ENCODE measurements around the gene SH3GL1. TPM values are rescaled to one million over a fixed set of nuclear protein-coding genes. Genes with fewer than 3 reads are reported as not detected.

Gene SH3GL1
- total and polyA plus RNA-seq, 2 donors from 2014 or later, result 34.8 to 52.7 TPM

DNA sequence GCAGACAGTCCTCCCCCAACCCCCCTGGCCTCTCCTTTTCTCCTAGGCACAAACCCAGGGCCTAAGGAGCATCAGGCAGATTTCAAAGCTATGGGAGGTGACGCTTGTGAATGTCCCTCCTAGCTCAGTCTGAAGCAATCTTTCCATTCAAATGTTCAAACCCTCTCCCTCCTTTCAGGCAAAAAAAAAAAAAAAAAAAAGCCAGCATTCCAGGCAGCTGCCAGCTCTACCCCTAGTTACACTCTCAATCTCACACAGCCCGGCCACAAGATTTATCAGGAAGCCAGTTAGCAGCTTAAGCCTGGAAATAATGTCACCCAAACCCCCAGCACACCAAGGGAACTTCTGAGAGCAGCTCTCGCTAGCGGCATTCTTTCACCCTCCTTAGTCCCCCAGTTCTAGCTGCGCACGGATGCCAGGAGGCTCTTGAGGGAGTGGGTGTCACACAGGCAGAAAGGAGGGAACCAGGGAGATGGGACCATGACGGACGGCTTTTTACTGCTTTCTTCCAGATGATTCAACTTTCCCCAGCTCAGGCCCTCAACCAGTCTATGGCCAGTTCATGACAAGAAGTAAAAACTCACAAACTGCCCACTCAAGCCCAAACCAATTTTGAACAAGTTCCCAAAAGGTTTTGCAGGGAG lies 6.3 kb downstream of the SH3GL1 start:
- FAIRE-seq (no peak), DNase-seq (peak in 1 of 5 donors; percentile 25)
- Histone ChIP-seq H3K9me3 (ENCODE audit: control insufficient read depth in 2 of 3, insufficient read depth in 1 of 3, low read length in 3 of 3) (no peaks in the 10 kb centered on the region), H3K4me1 (ENCODE audit: control insufficient read depth in 2 of 3, insufficient read depth in 2 of 3, low read depth in 1 of 3, low read length in 3 of 3) (peaks cover 4 to 53% (median 37%) of the 10 kb centered on the region in 3 donors), H3K36me3 (ENCODE audit: control insufficient read depth in 2 of 3, insufficient read depth in 3 of 3, low read length in 3 of 3) (peaks cover 2 to 18% (median 3%) of the 10 kb centered on the region in 3 donors), H3K27ac (ENCODE audit: low read depth in 2 of 2, low read length in 2 of 2) (no peak overlapping the region), H3K27me3 (ENCODE audit: control insufficient read depth, insufficient read depth, low read length) (no peaks in the 10 kb centered on the region), H3K9ac (ENCODE audit: low read length in 3 of 3) (peak overlapping the region in 1 of 3 donors; percentile 46), H3K4me3 (ENCODE audit: low read length in 3 of 3) (no peak overlapping the region)
- intact Hi-C loops (cut with DNase I), result no loop called here
- TF ChIP-seq, protein P1, sequence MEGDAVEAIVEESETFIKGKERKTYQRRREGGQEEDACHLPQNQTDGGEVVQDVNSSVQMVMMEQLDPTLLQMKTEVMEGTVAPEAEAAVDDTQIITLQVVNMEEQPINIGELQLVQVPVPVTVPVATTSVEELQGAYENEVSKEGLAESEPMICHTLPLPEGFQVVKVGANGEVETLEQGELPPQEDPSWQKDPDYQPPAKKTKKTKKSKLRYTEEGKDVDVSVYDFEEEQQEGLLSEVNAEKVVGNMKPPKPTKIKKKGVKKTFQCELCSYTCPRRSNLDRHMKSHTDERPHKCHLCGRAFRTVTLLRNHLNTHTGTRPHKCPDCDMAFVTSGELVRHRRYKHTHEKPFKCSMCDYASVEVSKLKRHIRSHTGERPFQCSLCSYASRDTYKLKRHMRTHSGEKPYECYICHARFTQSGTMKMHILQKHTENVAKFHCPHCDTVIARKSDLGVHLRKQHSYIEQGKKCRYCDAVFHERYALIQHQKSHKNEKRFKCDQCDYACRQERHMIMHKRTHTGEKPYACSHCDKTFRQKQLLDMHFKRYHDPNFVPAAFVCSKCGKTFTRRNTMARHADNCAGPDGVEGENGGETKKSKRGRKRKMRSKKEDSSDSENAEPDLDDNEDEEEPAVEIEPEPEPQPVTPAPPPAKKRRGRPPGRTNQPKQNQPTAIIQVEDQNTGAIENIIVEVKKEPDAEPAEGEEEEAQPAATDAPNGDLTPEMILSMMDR (IDR thresholded peaks at IDR 0.05; ENCODE audit: borderline replicate concordance, extremely low read depth, insufficient read depth), result no peak

DNA sequence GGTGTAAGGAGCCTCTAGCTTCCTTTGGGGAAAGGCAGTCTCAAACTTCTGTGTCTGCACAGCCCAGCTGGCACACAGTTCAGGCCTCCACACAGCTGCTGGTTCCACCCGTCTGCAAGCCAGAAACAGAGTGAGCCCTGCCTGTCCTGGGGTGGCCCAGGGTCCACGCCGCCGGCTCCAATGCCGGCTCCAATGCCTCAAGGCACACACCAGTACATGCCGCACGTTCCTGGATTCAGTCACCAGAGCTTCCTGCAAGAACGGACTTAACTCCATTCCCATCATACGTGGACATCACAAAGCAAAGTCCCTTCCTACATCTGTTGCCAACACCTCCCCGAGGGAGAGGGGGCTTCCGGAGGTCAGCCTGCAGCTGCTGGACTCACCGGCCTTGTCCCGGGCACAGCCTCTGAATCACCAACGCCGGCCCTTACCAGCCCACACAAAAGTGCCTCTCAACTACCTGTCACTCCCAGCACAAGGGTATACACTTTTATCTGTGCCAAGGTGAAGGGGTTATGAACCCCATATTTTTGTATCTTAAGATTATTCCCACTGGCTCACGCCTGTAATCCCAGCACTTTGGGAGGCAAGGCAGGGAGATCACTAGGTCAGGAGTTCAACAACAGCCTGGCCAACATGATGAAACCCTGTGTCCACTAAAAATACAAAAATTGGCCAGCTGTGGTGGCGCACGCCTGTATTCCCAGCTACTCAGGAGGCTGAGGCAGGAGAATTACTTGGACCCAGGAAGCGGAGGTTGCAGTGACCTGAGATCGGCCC lies 8.5 kb downstream of the SH3GL1 start:
- intact Hi-C loops (cut with DNase I), result no loop called here
- Histone ChIP-seq H3K9me3 (ENCODE audit: control insufficient read depth in 2 of 3, insufficient read depth in 1 of 3, low read length in 3 of 3) (no peaks in the 10 kb centered on the region), H3K27ac (ENCODE audit: low read depth in 2 of 2, low read length in 2 of 2) (peak overlapping the region; percentile 84 to 90), H3K9ac (ENCODE audit: low read length in 3 of 3) (peak overlapping the region in 1 of 3 donors; percentile 67), H3K4me3 (ENCODE audit: low read length in 3 of 3) (peak overlapping the region in 1 of 3 donors; percentile 8), H3K4me1 (ENCODE audit: control insufficient read depth in 2 of 3, insufficient read depth in 2 of 3, low read depth in 1 of 3, low read length in 3 of 3) (peaks cover 4 to 45% (median 41%) of the 10 kb centered on the region in 3 donors), H3K27me3 (ENCODE audit: control insufficient read depth, insufficient read depth, low read length) (no peaks in the 10 kb centered on the region), H3K36me3 (ENCODE audit: control insufficient read depth in 2 of 3, insufficient read depth in 3 of 3, low read length in 3 of 3) (peaks cover 2 to 17% (median 3%) of the 10 kb centered on the region in 3 donors)
- FAIRE-seq (no peak), DNase-seq (peak in 4 of 5 donors; percentile 41 to 85 (median 58))
- TF ChIP-seq, protein P1 (IDR thresholded peaks at IDR 0.05; ENCODE audit: borderline replicate concordance, extremely low read depth, insufficient read depth), result no peak

DNA sequence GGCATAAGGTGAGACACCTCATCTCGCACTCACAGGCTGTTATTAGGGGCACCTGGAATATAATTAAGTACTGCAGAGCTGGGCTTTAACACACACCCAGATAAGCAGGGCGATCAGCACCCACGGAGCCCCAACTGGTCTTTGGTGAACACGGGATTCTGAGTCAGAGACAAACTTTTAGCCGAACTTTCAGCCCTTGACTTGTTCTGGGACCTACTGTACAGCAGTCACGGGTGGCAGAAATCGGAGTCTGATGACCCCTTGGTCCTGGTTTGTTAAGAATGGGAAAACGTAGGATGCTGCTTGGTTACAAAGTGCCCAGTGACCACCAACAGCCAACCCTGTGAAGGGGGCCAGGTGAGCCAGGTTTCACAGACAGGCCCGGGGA lies 9.0 kb downstream of the SH3GL1 start:
- no peak overlapping the region for H3K4me3 ChIP-seq (ENCODE audit: low read length in 3 of 3)
- H3K9ac ChIP-seq (ENCODE audit: low read length in 3 of 3), result peak overlapping the region in 1 of 3 donors; percentile 67
- peaks cover 4 to 43% (median 42%) of the 10 kb centered on the region in 3 donors for H3K4me1 ChIP-seq (ENCODE audit: control insufficient read depth in 2 of 3, insufficient read depth in 2 of 3, low read depth in 1 of 3, low read length in 3 of 3)
- peak overlapping the region; percentile 84 to 90 for H3K27ac ChIP-seq (ENCODE audit: low read depth in 2 of 2, low read length in 2 of 2)
- TF ChIP-seq, protein P1 (IDR thresholded peaks at IDR 0.05; ENCODE audit: borderline replicate concordance, extremely low read depth, insufficient read depth), result no peak
- DNase-seq, result no peak
- no peaks in the 10 kb centered on the region for H3K9me3 ChIP-seq (ENCODE audit: control insufficient read depth in 2 of 3, insufficient read depth in 1 of 3, low read length in 3 of 3)
- no peak for FAIRE-seq
- H3K27me3 ChIP-seq (ENCODE audit: control insufficient read depth, insufficient read depth, low read length), result no peaks in the 10 kb centered on the region
- intact Hi-C loops (cut with DNase I), result no loop called here
- peaks cover 2 to 14% (median 3%) of the 10 kb centered on the region in 3 donors for H3K36me3 ChIP-seq (ENCODE audit: control insufficient read depth in 2 of 3, insufficient read depth in 3 of 3, low read length in 3 of 3)

Data from kidney (tissue), 14 donors.